ENCODE results near the gene HRK. TPM values are rescaled to one million over a fixed set of nuclear protein-coding genes. Genes with fewer than 3 reads are reported as not detected.

Gene HRK
- polyA plus RNA-seq, 3 donors, result 0.15 TPM; not detected in 2

GRCh38 chr12:116813271-116814041, 67.8 kb downstream of the HRK start:
- Histone ChIP-seq H3K9me3 (replicated peaks in 1 of 2; ENCODE audit: control insufficient read depth in 1 of 2, insufficient read depth in 1 of 2, low read length in 2 of 2) (no peaks in the 10 kb centered on the region), H3K27ac (ENCODE audit: low read depth in 1 of 2, low read length in 2 of 2) (no peak overlapping the region), H3K27me3 (ENCODE audit: control insufficient read depth in 2 of 2, insufficient read depth in 2 of 2, low read length in 2 of 2) (no peaks in the 10 kb centered on the region), H3K9ac (ENCODE audit: insufficient read depth, low read length, poor library complexity, severe bottlenecking) (no peak overlapping the region), H4K20me1 (ENCODE audit: insufficient read depth, low read length) (no peaks in the 10 kb centered on the region), H3K36me3 (replicated peaks in 1 of 2; ENCODE audit: control insufficient read depth in 1 of 2, insufficient read depth in 2 of 2, low read length in 2 of 2) (no peaks in the 10 kb centered on the region), H3K4me2 (replicated peaks; ENCODE audit: extremely low read depth, low read length, poor library complexity, severe bottlenecking) (no peak overlapping the region), H3K79me2 (ENCODE audit: insufficient read depth, low read length) (no peaks in the 10 kb centered on the region), H3K4me3 (replicated peaks in 1 of 3; ENCODE audit: low read depth in 2 of 3, low read length in 3 of 3) (no peak overlapping the region), H3K4me1 (ENCODE audit: control insufficient read depth in 1 of 2, insufficient read depth in 2 of 2, low read length in 2 of 2) (peaks cover 4 to 5% of the 10 kb centered on the region in 2 donors), H2AFZ (ENCODE audit: insufficient read depth, low read depth, low read length, poor library complexity, severe bottlenecking) (no peak overlapping the region)
- Mint-ChIP-seq H3K4me3 (no peak overlapping the region), H3K36me3 (no peaks in the 10 kb centered on the region), H3K4me1 (peaks cover 7% of the 10 kb centered on the region), H3K9me3 (no peaks in the 10 kb centered on the region), H3K27ac (peak overlapping the region in 1 of 7 donors; percentile 58), H3K27me3 (ENCODE audit: low read depth in 3 of 3) (peaks cover 2 to 8% (median 6%) of the 10 kb centered on the region in 3 donors)
- TF ChIP-seq CTCF (IDR thresholded peaks at IDR 0.05), result no peak
- no peak for DNase-seq
- intact Hi-C loops (cut with micrococcal nuclease), result no loop called here
- WGBS (ENCODE audit: insufficient coverage), result 90% methylated on average over 3 of the region's 7 CpGs

GRCh38 chr12:116812238-116812637, 69.0 kb downstream of the HRK start:
- no peak for DNase-seq
- Histone ChIP-seq H2AFZ (ENCODE audit: insufficient read depth, low read depth, low read length, poor library complexity, severe bottlenecking) (no peak overlapping the region), H3K9ac (ENCODE audit: insufficient read depth, low read length, poor library complexity, severe bottlenecking) (no peak overlapping the region), H3K9me3 (replicated peaks in 1 of 2; ENCODE audit: control insufficient read depth in 1 of 2, insufficient read depth in 1 of 2, low read length in 2 of 2) (no peaks in the 10 kb centered on the region), H4K20me1 (ENCODE audit: insufficient read depth, low read length) (no peaks in the 10 kb centered on the region), H3K79me2 (ENCODE audit: insufficient read depth, low read length) (no peaks in the 10 kb centered on the region), H3K4me2 (replicated peaks; ENCODE audit: extremely low read depth, low read length, poor library complexity, severe bottlenecking) (no peak overlapping the region), H3K36me3 (replicated peaks in 1 of 2; ENCODE audit: control insufficient read depth in 1 of 2, insufficient read depth in 2 of 2, low read length in 2 of 2) (no peaks in the 10 kb centered on the region), H3K4me3 (replicated peaks in 1 of 3; ENCODE audit: low read depth in 2 of 3, low read length in 3 of 3) (no peak overlapping the region), H3K27me3 (ENCODE audit: control insufficient read depth in 2 of 2, insufficient read depth in 2 of 2, low read length in 2 of 2) (no peaks in the 10 kb centered on the region), H3K4me1 (ENCODE audit: control insufficient read depth in 1 of 2, insufficient read depth in 2 of 2, low read length in 2 of 2) (no peaks in the 10 kb centered on the region), H3K27ac (ENCODE audit: low read depth in 1 of 2, low read length in 2 of 2) (no peak overlapping the region)
- WGBS (ENCODE audit: insufficient coverage), result 93% methylated on average over 7 of the region's 10 CpGs
- no peak for TF ChIP-seq CTCF (IDR thresholded peaks at IDR 0.05)
- H3K36me3 Mint-ChIP-seq, result no peaks in the 10 kb centered on the region
- no peak overlapping the region for H3K4me3 Mint-ChIP-seq
- peaks cover 2 to 6% (median 5%) of the 10 kb centered on the region in 3 donors for H3K27me3 Mint-ChIP-seq (ENCODE audit: low read depth in 3 of 3)
- intact Hi-C loops (cut with micrococcal nuclease), result no loop called here
- peaks cover 0 to 1% (median 0%) of the 10 kb centered on the region in 7 donors for H3K9me3 Mint-ChIP-seq
- no peaks in the 10 kb centered on the region for H3K4me1 Mint-ChIP-seq
- H3K27ac Mint-ChIP-seq, result peak overlapping the region in 1 of 7 donors; percentile 12
